Adipose tissue (tissue), 3 donors: ENCODE results near the gene CD38. TPM values are rescaled to one million over a fixed set of nuclear protein-coding genes. Genes with fewer than 3 reads are reported as not detected.
"Not testable (repeated sequence)": the region's sequence is repeated elsewhere in the genome, so short reads cannot be mapped to it uniquely, and the experiment has no call there.

Experiments used
- H3K27ac ChIP-seq: one replicate; pipeline ENCODE4 v1.5.1; 2013; ENCODE audit warnings: low read depth, low read length
- WGBS, 3 donors: extraction: QIAGEN DNeasy Blood & Tissue Kit; methylation state at CpG; one replicate each; pipeline ENCODE4 v1.1.7; 2013; 5-methylcytosine and 5-hydroxymethylcytosine counted together
- polyA plus RNA-seq, 3 donors: library from polyadenylated mRNA; stranded (reverse); fragments of 200-250 nt; gene quantifications; one replicate each; pipeline ENCODE4 v1.2.3, GENCODE V29; 2013
- donor health status: healthy with polysubstance abuse.
- donor health status: Bipolar disorder and iron deficiency.
- donor health status: healthy.

CD38 gene
- polyA plus RNA-seq, 3 donors, result 0.94 to 4.7 (median 4.5) TPM

DNA sequence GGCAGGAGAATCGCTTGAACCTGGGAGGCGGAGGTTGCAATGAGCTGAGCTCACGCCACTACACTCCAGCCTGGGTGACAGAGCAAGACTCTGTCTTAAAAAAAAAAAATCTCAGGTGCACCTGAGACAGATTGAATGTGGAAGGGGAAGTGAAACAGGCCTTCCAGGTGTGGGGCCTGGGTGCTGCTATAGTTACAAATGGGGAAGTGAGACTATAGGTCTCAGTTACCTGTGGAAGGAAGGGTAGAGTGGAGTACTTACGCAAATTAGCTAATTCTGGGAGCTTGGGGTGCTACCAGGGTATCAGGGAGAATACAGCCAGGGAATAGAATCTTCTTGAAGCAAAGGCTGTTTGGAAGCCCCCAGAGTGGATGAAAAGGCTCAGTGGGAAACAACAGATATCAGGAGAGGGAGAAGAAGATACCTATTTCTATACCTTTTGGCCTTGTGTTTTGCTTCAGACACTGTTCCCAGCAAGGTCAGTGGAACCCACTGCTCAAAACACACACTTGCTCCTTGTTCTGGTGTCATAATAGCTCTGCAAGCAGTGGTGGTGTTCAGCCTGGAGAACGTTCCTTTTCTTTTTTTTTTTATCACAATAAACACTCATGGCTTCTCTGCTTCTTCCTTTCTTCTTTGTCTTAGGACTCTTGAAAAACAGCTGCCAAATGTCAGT is 7.0 kb downstream of the CD38 start:
- no peak overlapping the region for H3K27ac ChIP-seq
- 82 to 90% (median 89%) methylated on average over 5 of the region's 5 CpGs for WGBS, 3 donors

DNA sequence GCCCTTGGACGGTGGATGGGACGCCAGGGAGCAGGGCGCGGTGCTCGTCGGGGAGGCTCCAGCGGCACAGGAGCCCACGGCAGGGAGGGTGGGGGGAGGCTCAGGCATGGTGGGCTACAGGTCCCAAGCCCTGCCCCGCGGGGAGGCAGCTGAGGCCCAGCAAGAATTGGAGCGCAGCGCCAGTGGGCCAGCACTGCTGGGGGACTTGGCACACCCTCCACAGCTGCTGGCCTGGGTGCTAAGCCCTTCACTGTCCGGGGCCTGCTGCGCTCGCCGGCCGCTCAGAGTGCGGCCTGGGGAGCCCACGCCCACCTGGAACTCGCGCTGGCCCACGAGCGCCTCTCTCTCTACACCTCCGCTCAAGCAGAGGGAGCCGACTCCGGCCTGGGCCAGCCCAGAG is 8.6 kb downstream of the CD38 start:
- WGBS, 3 donors, result 95 to 98% (median 97%) methylated on average over 26 of the region's 26 CpGs

DNA sequence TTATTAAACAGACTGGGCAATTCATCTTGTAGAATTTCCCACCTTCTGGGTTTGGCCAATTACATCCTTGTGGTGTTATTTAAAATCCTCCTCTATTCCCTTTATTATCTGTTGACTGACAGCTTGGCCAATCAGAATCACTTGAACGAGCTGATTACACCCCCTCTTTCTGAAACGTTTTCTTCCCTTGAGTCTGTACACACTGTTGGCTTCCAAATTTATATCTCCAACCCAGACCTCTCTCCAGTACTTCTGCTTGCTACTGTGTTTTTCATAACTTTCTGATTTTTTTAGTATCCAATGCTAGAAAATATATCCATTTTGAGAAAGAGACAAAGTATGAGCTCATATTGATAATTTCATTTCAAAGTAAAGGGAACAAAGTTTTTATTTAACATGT is 14.8 kb downstream of the CD38 start:
- 25 to 44% (median 41%) methylated on average over 2 of the region's 2 CpGs for WGBS, 3 donors
- H3K27ac ChIP-seq, result no peak overlapping the region

More for the DNA sequence above, 8.6 kb downstream of the CD38 start:
- H3K27ac ChIP-seq, result no peak overlapping the region

DNA sequence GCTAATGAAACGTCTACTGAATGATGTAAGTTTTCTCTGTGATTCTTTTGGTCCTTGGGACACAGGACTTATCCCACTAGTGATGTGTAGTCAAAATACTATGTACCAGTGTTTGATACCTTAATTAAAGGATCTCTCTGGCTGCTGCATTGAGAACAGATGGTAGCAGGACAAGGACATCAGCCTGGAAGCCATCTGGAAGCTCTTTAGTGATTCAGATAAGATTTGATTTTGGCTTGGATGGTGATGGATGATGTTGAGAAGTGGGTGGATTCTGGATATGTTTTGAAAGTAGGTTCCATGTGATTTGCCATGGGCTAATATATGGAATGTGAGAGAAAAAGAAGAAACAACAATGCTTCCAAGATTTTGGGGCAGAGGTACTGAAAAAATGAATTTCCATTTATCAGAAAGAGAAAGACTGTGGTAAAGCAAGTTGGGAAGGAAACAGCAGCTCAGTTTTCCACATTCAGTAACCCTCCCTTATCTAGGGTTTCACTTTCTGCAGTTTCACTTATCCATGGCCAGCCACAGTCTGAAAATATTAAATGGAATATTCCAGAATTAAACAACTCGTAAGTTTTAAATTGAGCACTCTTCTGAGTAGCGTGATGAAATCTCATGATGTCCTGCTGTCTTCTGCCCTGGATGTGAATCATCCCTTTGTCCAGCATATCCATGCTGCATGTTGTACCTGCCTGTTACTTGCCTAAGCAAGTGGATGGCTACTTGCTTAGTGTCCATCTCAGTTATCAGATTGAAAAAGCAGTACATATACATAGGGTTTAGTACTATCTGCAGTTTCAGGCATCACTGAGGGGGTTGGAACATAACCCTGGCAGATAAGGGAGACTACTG is 15.6 kb downstream of the CD38 start:
- 77 to 81% (median 81%) methylated on average over 3 of the region's 3 CpGs for WGBS, 3 donors
- no peak overlapping the region for H3K27ac ChIP-seq

DNA sequence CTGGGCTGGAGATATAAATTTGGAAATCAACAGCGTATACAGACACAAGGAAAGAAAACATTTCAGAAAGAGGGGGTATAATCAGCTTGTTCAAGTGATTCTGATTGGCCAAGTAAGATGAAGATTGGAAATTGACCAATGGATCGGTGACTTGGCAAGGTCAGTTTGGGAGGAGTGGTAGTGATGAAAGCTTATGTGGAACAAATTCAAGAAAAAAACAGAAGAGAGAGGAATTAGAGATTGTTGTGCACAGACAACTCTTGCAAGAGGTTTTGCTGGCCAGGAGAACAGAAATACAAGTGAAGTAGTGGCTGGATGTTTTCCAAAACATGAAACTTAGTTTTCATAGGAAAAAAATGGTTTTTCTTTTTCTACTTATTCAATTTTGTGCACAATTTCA is 16.3 kb downstream of the CD38 start:
- H3K27ac ChIP-seq, result no peak overlapping the region
- 68 to 75% (median 75%) methylated on average over 2 of the region's 2 CpGs for WGBS, 3 donors

DNA sequence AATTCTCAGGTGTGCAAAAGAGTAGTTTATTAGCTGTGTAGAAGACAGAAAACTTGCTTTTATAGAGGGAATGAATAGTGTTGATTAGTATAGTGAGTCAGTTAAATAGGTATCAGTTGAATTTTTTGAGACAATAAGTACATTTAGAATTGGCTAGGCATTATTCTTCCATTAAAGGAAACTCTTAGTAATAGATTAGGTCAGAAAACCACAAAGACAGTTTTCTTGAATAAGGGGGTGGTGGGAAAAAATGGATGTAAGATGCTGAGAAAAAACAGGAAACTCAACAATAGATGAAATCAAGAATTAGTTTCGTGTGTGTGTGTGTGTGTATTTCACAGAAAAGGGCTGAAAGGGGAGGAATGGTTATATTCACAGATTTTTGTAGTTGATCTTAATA is 16.8 kb downstream of the CD38 start:
- H3K27ac ChIP-seq, result no peak overlapping the region
- WGBS, 3 donors, result 36 to 52% (median 48%) methylated on average over 1 of the region's 1 CpG

DNA sequence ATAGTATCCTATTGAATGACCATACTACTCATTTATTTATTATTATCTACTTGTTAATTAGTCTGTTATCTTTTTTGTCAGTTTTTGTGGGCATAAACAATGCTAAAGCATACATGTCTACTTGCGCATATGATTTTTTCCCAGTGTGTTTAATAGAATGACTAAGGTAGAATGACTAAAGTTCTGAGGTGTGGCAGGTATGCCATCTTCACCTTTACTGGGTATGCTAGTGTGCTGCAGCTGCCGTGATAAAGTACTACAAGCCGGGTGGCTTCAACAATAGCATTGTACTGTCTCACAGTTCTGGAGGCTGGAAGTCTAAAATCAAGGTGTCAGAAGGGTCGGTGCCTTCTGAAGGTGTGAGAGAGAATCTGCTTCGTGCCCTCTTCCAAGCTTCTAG is 19.2 kb downstream of the CD38 start:
- WGBS, 3 donors, result 73 to 94% (median 76%) methylated on average over 5 of the region's 5 CpGs
- H3K27ac ChIP-seq, result no peak overlapping the region

DNA sequence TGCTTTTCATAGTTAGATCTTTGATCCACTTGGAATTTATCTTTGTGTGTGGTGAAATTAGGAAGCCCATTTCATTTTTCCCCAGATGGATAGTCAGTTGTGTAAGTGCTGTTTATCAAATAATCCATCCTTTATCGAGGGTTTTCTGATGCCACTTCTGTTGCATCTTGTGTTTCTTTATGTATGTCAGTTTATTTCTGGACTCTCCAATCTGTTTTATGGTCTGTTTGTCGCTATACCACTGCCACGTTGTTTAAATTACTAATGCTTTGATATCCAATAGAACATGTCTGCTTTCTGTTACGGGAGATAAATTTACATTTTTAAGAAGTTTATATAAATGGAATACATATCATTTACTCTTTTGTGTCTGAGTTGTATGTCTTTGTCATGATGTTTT is 21.0 kb downstream of the CD38 start:
- no peak overlapping the region for H3K27ac ChIP-seq
- WGBS, 3 donors, result 82 to 90% (median 89%) methylated on average over 4 of the region's 4 CpGs

DNA sequence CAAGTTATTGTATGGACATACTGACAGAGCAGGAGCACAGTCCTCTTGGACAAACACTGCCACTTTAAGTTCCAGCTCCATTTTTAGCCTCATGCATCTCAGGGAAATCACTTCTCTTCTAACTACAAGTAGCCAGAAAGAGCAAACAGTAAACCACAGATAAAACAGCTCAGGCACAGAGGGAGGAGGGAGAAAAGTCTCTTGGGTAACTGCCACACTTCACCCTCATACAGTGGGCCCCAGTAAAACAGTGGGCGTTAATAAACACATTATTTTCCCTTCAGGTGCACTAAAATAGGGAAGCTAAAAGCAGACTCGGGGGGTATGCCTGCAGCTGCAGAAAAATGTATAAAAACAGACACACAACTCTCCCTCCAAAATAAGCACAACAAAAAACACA is 21.6 kb downstream of the CD38 start:
- WGBS, 3 donors, result 52 to 65% (median 56%) methylated on average over 2 of the region's 2 CpGs
- H3K27ac ChIP-seq, result no peak overlapping the region

DNA sequence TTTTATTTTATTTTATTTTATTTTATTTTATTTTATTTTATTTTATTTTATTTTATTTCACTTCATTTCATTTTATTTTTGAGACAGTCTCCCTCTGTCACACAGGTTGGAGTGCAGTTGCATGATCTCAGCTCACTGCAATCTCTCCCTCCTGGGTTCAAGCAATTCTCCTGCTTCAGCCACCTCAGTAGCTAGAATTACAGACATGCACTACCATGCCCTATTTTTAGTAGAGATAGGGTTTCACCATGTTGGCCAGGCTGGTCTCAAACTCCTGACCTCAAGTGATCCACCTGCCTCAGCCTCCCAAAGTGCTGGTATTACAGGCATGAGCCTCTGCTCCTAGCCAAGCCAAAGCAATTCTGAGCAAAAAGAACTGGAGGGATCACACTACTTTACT is 24.4 kb downstream of the CD38 start:
- not testable (repeated sequence) for H3K27ac ChIP-seq

DNA sequence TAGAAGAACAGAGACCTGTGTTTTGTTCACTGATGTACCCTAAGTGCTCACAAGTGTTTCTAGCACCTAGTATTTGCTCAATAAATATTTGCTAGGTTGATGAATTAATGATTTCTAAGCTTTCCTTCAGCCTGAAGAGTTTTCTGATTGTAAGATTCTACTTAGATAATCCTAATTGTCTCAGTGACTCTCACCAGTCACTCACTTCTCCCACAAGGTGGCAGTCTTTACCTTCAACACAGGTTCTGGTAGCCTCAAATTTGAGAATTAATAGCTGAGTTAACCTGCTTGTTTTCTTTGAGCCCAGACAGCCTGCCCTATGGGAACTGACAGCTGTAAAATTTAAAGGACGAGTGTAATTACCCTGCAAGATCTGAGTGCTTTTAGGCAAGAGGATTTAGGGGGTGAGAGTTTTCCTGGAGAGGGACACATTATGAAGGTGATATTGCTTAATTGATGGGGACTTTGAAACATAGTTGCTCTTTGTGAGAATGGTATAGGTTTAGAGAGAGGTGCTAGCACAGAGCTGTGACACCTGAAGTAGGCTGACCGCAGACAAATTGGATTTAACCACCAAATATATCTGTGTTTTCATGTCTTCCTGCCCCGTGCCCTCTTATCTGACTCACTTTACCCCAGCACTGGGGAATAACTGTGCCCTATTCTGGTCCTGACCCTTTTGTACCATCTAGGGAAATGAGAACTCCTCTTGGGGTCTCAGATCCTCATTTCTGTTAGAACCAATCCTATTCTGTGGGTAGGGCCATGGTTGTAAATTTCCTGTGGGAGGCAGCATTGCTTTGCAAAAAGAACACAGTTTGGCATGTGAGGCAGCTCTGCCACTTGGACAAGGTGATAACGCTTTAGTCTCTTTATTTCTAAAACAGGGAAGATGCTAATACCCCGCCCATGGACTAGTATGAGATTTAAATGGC is 27.7 kb downstream of the CD38 start:
- WGBS, 3 donors, result 41 to 61% (median 43%) methylated on average over 5 of the region's 5 CpGs
- H3K27ac ChIP-seq, result no peak overlapping the region

DNA sequence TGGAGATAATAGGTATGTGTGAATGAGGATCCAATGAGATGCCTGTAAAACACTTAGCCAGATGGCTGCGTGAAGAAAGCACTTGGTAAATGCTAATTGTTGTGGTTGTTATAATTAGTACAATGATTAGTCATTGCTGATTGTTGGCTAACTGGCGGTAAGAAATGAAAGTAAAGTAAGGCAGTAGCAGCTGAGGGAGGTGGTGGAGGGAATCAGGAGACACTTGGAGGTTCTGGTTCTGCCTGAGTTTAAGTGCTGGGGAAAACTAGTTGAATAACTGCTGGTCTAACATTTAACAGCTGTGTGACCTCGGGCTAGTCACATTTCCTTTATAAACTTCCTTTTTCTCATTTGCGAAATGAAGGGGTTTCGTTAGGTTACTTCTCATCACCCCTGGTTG is 30.9 kb downstream of the CD38 start:
- WGBS, 3 donors, result 31 to 67% (median 39%) methylated on average over 5 of the region's 5 CpGs
- no peak overlapping the region for H3K27ac ChIP-seq

DNA sequence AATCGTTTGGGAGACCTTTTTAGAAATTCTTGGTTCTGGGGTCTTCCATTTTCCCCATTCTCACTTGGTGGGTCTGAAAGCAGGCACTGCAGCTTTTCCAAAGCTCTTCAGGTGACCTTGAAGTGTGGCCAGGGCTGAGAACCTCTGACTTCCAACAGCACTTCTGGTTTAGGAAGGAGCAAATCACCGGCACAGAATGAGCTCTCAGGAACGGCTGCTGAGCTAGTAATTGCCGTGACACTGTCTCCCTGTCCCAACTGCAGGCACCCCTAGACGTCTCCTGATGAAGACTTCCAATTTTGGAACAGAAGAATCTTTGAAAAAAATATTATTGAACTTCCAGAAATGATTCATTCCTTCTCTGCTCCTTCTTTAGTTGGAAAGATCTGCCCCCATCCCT is 31.3 kb downstream of the CD38 start:
- WGBS, 3 donors, result 31 to 46% (median 36%) methylated on average over 5 of the region's 5 CpGs
- H3K27ac ChIP-seq, result no peak overlapping the region

DNA sequence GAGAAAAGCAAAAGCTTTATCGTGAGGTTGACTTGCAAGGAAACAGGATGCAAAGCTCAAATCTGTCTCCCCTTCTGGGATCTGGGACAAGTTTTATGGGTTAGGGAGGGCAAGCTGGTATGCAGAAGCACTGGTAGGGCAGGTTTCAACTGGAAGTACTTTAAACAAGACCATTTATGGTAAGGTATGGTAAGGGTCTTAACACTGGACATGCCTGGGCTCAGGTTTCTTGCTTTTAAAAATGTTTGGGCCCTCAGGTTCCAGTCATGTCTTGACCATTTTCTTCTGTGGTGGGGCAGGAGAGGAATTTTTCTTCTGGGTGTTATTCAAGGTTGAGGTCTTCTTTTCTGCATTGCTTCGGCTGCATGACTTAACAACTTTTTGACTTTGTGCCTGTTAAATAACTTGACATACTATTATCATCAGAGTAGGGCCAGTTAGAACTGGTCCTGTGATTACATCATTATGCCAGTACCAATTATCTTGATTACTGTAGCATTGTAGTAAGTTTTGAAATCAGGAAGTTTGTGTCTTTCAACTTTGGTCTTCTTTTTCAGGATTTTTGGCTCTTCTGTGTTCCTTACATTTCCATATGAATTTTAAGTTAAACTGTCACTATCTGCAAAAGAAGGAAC is 33.7 kb downstream of the CD38 start:
- WGBS, 3 donors, result 58 to 72% (median 69%) methylated on average over 2 of the region's 2 CpGs

DNA sequence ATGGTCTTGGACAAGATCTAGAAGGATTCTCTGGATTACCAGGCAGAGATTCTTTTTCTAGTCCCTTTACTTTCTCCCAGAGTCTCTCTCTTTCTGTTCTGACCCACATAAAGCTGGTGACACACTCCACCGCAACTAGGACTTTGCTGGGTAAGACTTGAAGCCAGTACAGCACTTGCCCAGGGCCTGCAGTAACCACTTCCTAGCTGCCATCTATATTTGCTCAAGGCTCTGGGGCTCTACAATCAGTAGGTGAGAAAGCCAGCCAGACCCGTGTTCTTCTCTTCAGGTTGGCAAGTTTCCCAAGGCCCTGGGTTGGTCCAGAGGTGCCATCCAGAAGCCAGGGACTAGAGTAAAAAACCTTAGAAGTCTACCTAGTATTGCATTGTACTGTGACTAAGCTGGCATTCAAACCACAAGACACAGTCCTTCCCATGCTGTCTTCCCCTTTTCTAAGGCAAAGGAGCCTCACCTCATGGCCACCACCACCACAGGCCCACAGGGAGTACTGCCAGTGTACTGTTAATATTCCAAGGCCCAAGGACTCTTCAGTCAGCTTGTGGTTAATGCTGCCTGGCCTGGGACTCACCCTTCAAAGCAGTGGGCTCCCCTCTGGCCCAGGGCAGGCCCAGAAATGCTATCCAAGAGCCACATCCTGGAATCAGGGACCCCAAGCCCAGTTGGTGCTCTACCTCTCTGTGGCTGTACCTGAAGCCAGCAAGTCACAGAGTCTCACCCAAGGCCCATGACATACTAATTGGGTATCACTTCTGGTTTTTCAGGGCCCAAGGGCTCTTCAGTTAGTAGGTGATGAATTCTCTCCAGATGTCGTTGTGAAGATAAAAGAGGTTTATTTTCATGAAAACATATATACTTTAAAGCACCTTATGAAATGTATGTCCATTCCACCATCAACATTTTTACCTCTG is 54.7 kb downstream of the CD38 start:
- no peak overlapping the region for H3K27ac ChIP-seq
- 70 to 82% (median 78%) methylated on average over 3 of the region's 3 CpGs for WGBS, 3 donors

More for the DNA sequence above, 33.7 kb downstream of the CD38 start:
- H3K27ac ChIP-seq, result no peak overlapping the region

DNA sequence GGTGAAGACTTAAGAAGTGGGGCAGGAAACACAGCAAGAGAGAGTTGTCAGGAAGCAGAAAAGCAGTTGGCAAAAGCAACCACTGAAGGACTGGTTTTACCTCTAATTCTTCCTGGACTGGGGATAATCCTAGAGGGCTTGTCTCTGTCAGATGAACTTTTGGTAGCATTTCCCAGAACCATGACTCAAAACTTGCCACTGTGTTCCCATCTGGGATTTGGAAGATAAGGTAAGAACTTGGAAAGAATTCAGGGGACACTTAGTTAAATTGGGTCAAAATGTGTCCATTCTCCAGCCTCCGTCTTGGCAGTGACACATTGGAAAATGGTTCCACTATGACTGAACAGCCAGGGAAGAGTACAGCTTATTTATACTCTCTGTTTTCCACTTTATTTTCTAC is 55.7 kb downstream of the CD38 start:
- no peak overlapping the region for H3K27ac ChIP-seq
- 63 to 80% (median 76%) methylated on average over 1 of the region's 1 CpG for WGBS, 3 donors

DNA sequence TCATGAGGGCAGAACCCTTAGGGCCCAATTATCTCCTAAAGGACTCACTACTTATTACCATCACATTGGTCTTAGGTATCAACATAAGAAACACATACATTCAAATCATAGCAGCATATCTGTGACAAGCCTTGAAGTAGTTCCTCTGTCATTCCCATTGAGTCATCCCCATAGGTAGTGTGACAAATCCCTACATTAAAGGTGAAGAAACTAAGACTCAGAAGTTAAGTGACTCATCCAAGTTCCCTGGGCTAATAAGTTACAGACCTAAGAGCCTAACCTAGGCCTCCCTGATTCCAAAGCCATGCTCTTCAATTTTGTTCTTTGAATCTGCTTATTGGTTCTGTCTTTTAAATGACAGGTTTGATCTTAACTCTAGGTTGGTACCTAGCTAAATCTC is 58.2 kb downstream of the CD38 start:
- H3K27ac ChIP-seq, result no peak overlapping the region

DNA sequence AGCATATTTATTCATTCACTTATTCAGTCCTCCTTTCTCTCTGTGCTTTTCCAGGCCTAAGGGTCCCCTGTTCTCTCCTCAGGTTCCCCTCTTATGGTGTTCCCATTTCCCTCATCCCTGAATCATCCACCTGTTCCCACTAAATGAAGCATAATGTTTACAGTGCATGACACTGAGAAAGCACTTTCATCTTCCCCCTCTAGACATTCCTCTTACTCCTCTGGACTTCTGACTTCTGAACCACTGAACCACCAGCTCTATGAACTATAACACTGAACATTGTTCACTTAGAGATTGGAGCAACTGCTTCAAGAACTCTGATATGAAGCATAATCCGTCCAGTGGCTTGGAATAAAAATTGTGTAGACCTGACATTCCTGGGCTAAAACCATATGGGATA is 59.5 kb downstream of the CD38 start:
- 56 to 94% (median 87%) methylated on average over 1 of the region's 1 CpG for WGBS, 3 donors
- H3K27ac ChIP-seq, result no peak overlapping the region
